Measurements from ENCODE around the gene AGXT. TPM values are rescaled to one million over a fixed set of nuclear protein-coding genes. Genes with fewer than 3 reads are reported as not detected.

AGXT gene
- total RNA-seq, 2 experiments from 2014 or later = not detected

DNA sequence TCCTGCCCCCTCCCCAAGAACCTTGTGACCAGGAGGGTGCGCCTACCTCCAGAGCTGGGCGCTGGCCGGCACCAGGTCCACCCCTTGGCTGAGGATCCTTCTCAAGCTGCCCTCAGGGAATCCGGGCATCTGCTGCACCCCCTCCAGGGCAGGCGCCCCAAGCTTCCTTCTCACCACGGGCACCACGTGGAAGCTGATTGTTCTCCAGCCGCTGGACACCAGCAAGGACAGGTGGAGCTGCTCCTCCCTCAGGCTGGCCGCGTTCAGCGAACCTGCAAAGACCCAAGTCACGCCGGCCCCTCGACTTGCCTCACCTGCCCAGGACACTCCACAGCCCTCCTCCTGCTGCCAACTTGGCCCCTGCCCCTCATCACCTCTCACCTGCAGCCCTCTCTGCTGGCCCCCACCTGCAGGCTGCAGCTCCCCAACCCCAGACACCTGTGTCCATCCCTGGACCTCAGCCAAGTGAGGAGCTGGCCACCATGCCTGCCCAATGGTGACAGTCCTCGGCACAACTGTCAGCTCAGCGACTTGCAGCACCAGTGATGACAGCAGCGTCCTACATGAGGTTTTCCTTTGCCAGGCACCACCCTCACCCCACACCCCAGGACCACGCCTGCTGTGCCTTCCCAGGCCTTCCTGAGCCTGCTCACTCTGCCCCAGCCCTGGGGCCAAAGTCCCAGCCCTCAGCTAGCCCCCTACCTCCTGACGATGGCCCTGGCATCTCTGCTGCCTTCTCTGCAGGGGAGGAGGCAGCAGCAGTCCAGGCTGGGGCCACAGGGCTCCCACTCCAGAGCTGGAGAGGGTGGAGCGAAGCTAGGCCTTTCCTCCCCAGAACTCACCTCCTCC lies 23.1 kb downstream of the AGXT start:
- Mint-ChIP-seq H3K27me3 (no peaks in the 10 kb centered on the region), H3K36me3 (ENCODE audit: low read depth) (no peaks in the 10 kb centered on the region), H3K4me1 (no peaks in the 10 kb centered on the region), H3K9me3 (ENCODE audit: low read depth) (no peaks in the 10 kb centered on the region), H3K4me3 (no peak overlapping the region), H3K27ac (no peak overlapping the region)
- ATAC-seq (no peak), DNase-seq (no peak)
- intact Hi-C loops (cut with DNase I, micrococcal nuclease) = no loop called here
- ChIA-PET POLR2A (no interaction called here), CTCF (interaction anchor here (0.5 kb wide), 1 partner anchor 30 kb away, joined by 4 read pairs; no protein-coding TSS in a partner anchor)

DNA sequence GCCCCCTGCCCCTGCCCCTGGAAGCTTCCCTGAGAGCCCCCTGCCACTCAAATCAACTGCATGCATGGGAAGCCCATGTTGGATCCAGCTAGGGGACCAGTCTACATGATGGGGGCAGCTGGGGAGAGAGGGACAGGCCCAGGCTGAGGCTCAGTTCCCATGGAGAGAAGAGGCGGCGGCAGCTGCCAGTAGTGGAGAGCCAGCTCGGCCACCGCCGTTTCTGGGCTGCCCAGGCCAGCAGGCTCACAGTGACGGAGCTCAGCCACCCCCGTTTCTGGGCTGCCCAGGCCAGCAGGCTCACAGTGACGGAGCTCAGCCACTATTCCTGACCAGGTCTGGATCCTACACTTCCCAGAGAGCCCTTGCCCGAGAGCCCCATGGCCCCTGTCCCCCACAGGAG lies 23.7 kb downstream of the AGXT start:
- DNase-seq = no peak
- Mint-ChIP-seq H3K4me1 (no peaks in the 10 kb centered on the region), H3K27ac (no peak overlapping the region), H3K9me3 (ENCODE audit: low read depth) (no peaks in the 10 kb centered on the region), H3K27me3 (no peaks in the 10 kb centered on the region), H3K4me3 (no peak overlapping the region), H3K36me3 (ENCODE audit: low read depth) (no peaks in the 10 kb centered on the region)
- intact Hi-C loops (cut with DNase I, micrococcal nuclease) = no loop called here
- no peak for ATAC-seq
- ChIA-PET CTCF (interaction anchor here (0.5 kb wide), 1 partner anchor 31 kb away, joined by 4 read pairs; no protein-coding TSS in a partner anchor), POLR2A (no interaction called here)

DNA sequence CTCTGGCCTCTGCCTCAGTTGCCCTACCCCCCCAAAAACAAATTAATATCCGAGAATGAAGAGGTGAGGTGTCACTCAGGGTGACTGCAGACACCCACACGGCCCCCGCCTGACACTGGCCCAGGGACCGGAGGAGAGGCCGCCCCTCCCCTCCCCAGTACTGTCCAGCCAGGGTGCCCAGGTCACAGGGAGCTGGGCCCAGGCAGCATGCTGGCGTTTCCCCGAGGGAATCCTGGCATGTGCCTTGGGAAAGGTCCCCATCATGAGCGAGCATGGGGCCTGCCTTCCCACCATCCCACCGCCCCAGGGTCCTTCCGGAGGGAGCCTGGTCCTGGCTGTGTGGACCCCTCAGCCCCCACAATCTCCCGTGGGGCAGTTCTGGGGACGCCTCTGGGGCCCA lies 24.3 kb downstream of the AGXT start:
- ChIA-PET POLR2A (no interaction called here), CTCF (no interaction called here)
- no peak overlapping the region for H3K4me3 Mint-ChIP-seq
- no peaks in the 10 kb centered on the region for H3K4me1 Mint-ChIP-seq
- intact Hi-C loops (cut with DNase I, micrococcal nuclease) = no loop called here
- no peak for ATAC-seq
- H3K9me3 Mint-ChIP-seq (ENCODE audit: low read depth) = no peaks in the 10 kb centered on the region
- no peaks in the 10 kb centered on the region for H3K27me3 Mint-ChIP-seq
- no peak overlapping the region for H3K27ac Mint-ChIP-seq
- H3K36me3 Mint-ChIP-seq (ENCODE audit: low read depth) = no peaks in the 10 kb centered on the region
- DNase-seq = no peak

DNA sequence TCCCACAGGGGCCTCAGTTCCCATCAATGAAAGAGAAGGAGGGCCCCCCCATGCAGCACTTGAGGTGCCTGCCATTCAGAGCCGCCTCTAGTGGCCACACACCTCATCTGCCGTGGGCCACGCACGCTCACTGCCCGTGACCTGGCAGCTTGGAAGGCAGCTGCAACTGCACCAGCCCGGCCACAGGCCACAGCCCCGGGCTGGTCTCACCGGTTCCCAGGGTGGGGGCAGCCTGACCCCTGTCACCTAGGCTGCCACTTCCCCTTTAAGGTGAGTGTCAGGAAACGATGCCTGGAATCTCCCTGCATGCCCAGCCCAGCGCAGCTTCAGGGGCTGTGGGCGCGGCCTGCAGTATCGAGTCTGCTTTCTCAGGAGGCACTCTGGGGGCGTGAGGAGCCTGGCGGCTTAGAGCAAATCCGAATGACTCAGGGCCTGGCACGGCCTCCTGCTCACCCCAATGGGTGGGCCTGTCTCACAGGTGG lies 24.8 kb downstream of the AGXT start:
- Mint-ChIP-seq H3K4me3 (no peak overlapping the region), H3K36me3 (ENCODE audit: low read depth) (no peaks in the 10 kb centered on the region), H3K27me3 (no peaks in the 10 kb centered on the region), H3K9me3 (ENCODE audit: low read depth) (no peaks in the 10 kb centered on the region), H3K4me1 (no peaks in the 10 kb centered on the region), H3K27ac (no peak overlapping the region)
- peak; percentile 26 for ATAC-seq
- intact Hi-C loops (cut with DNase I, micrococcal nuclease) = no loop called here
- ChIA-PET POLR2A (no interaction called here), CTCF (no interaction called here)
- DNase-seq = peak; percentile 24

DNA sequence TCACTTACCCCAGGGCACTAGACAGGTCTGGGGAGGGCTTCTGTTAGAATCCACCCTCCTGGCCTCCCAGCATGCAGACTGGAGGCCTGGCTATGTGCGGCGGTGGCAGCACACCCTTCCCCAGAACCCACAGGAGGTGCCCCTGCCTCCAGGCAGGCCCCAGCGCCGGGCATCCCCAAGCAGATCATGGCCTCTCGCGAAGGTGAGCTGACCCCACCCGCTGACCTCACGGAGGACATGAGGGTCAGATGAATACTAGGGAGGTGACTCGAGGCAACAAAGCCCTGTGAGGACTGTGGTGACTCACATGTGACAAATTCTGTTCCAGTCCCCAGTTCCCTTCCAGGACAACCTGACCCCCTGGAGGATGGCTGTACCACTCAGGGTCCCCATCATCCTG lies 25.4 kb downstream of the AGXT start:
- Mint-ChIP-seq H3K27ac (no peak overlapping the region), H3K9me3 (ENCODE audit: low read depth) (no peaks in the 10 kb centered on the region), H3K27me3 (no peaks in the 10 kb centered on the region), H3K36me3 (ENCODE audit: low read depth) (no peaks in the 10 kb centered on the region), H3K4me1 (no peaks in the 10 kb centered on the region), H3K4me3 (no peak overlapping the region)
- POLR2A ChIA-PET = no interaction called here
- ATAC-seq = no peak
- DNase-seq = no peak
- intact Hi-C loops (cut with DNase I, micrococcal nuclease) = no loop called here
- CTCF ChIA-PET = no interaction called here

DNA sequence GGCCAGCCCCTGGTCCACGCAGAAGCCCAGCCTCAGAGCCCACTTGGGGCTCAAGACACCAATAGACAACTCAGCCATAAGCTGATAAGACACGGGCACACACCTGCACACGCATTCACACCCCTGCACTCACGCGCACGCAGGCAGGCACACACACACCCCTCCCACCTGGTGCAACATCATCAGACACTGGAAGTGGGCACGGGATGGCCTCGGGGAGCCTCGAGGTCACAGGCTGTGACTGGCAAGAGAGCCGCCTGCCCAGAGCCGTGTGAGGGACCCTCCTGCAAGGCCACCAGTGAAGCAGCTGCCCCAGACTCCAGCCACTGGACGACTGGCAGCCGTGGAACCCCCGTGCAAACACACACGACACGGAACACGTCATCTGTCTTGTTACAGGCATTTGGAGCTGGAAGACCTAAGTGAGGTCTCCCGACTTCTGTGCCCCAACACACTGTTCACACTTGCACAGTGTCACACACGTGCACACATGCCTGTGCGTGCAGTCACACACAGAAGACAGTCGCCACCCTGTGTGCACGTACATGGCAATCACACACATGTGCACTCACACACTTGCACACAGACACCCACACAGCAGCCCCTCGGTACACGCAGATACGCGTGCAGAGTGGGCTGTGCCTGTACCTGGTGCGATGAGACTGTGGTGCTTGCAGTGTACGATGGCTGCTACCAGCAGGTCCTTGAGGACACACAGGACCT lies 26.4 kb downstream of the AGXT start:
- no peak overlapping the region for H3K4me3 Mint-ChIP-seq
- intact Hi-C loops (cut with DNase I, micrococcal nuclease) = no loop called here
- ChIA-PET CTCF (interaction anchor here (1.5 kb wide), 1 partner anchor 43 kb away, joined by 3 read pairs; no protein-coding TSS in a partner anchor), POLR2A (no interaction called here)
- no peak for DNase-seq
- H3K4me1 Mint-ChIP-seq = no peaks in the 10 kb centered on the region
- no peaks in the 10 kb centered on the region for H3K36me3 Mint-ChIP-seq (ENCODE audit: low read depth)
- H3K27me3 Mint-ChIP-seq = no peaks in the 10 kb centered on the region
- ATAC-seq = no peak
- no peaks in the 10 kb centered on the region for H3K9me3 Mint-ChIP-seq (ENCODE audit: low read depth)
- no peak overlapping the region for H3K27ac Mint-ChIP-seq

DNA sequence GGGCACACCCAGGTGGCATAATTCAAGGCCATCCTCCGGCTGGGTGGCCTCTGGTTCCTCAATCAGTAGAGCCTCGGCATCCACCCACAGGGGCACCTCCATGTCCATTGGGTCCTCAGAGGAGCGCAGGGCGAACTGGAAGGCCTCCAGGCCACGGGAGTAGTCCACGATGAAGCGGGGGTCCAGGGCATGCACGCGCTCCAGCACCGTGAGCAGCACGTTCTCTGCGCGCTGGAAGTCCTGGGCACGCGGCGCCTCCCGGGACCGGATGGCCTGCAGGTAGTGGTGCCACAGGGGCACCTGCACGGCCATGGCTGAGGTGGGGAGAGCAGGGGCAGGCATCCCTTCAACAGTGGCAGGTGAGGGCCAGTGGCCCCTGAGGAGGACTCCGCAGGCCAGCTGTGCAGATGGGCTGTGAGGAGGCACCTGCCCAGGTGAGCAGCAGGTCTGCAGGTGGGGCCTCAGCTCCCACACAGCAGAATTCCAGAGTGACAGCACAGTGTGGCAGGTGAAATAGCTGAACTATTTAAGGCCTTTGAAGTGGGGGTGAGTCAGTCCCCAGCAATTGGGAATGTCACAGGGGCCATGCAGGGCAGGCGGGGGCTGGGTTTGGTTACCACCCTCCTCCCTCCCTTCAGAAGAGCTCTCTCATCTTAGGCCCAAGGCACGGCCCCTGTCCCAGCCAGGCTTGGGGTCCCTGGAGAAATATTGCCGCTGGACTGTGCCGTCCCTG lies 27.2 kb downstream of the AGXT start, which contains the start of gene MAB21L4:
MAB21L4 (minus strand) TSS at position 501 of the 733 bp plus-strand sequence; CDS start at position 342, 159 bp downstream.
- CTCF ChIA-PET = interaction anchor here (1.5 kb wide), 1 partner anchor 44 kb away, joined by 3 read pairs; no protein-coding TSS in a partner anchor
- intact Hi-C loops (cut with DNase I, micrococcal nuclease) = no loop called here
- H3K36me3 Mint-ChIP-seq (ENCODE audit: low read depth) = no peaks in the 10 kb centered on the region
- POLR2A ChIA-PET = no interaction called here
- H3K9me3 Mint-ChIP-seq (ENCODE audit: low read depth) = no peaks in the 10 kb centered on the region
- no peak for ATAC-seq
- H3K27ac Mint-ChIP-seq = no peak within 1 kb of the TSS
- no peak for DNase-seq
- no peaks in the 10 kb centered on the region for H3K4me1 Mint-ChIP-seq
- no peak within 1 kb of the TSS for H3K4me3 Mint-ChIP-seq
- no peaks in the 10 kb centered on the region for H3K27me3 Mint-ChIP-seq

DNA sequence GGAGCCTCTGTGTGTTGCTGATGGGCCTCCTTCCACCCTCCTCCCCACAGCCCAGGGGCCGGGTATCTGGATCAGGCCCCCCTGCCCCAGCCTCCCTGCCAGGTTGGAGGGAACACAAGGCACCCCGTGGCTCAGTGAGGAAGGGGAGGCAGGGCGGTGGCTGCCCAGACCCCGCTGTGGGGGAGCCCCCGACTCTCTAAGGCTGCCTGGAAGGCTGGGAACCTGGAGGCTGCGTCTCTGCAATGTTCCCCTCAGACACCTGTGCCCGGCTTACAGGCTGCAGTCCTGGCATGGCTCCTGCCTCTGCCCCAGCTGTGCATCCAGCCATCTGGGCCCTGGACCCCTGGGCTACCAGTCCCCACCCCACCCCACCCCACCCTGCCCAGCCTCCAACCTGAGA lies 27.8 kb downstream of the AGXT start:
- DNase-seq (no peak), ATAC-seq (no peak)
- Mint-ChIP-seq H3K36me3 (ENCODE audit: low read depth) (no peaks in the 10 kb centered on the region), H3K4me3 (no peak overlapping the region), H3K4me1 (no peaks in the 10 kb centered on the region), H3K9me3 (ENCODE audit: low read depth) (no peaks in the 10 kb centered on the region), H3K27me3 (no peaks in the 10 kb centered on the region), H3K27ac (no peak overlapping the region)
- POLR2A ChIA-PET = no interaction called here
- intact Hi-C loops (cut with DNase I, micrococcal nuclease) = no loop called here
- CTCF ChIA-PET = no interaction called here

DNA sequence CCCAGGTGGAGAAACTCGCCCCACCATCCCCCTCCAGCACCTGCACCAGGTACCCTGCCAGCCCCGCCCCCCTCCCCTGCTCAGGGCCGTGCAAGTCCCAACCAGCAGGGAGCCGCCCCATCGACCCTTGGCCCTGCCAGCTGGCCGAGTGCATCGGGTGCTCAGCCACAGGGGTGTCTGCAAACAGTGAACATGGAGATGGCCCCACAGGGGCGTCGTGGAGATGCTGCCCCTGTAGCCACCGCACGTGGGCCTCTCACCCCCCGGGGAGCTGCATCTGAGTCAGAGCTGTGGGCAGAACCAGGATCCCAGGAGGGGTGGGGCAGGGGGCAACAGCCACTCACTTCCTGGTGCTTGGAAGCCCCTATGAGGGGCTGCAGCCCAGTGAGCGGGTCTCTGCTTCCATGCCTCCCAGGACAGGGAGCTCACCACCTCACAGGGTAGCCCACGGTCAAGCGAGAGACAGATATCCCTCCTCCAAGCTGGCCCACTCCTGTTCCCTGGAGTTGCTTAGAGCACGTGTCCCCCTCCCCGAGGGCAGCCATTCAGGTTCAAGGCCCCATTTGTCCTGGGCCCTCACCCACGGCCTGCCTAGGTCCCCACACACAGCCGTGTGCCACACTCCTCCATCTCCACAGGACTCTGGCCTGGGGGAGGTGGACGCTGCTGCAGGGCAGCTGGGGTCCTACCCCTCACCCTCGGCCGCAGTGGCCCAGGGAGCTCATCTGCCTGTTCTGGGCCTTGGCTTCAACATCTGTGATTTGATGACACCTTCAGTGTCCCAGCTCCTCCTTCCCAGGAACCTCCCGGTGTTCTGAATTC lies 28.5 kb downstream of the AGXT start:
- intact Hi-C loops (cut with DNase I, micrococcal nuclease) = no loop called here
- H3K9me3 Mint-ChIP-seq (ENCODE audit: low read depth) = no peaks in the 10 kb centered on the region
- no peaks in the 10 kb centered on the region for H3K27me3 Mint-ChIP-seq
- no peaks in the 10 kb centered on the region for H3K4me1 Mint-ChIP-seq
- no peak for DNase-seq
- ChIA-PET POLR2A (no interaction called here), CTCF (no interaction called here)
- H3K27ac Mint-ChIP-seq = no peak overlapping the region
- no peak overlapping the region for H3K4me3 Mint-ChIP-seq
- H3K36me3 Mint-ChIP-seq (ENCODE audit: low read depth) = no peaks in the 10 kb centered on the region
- no peak for ATAC-seq

DNA sequence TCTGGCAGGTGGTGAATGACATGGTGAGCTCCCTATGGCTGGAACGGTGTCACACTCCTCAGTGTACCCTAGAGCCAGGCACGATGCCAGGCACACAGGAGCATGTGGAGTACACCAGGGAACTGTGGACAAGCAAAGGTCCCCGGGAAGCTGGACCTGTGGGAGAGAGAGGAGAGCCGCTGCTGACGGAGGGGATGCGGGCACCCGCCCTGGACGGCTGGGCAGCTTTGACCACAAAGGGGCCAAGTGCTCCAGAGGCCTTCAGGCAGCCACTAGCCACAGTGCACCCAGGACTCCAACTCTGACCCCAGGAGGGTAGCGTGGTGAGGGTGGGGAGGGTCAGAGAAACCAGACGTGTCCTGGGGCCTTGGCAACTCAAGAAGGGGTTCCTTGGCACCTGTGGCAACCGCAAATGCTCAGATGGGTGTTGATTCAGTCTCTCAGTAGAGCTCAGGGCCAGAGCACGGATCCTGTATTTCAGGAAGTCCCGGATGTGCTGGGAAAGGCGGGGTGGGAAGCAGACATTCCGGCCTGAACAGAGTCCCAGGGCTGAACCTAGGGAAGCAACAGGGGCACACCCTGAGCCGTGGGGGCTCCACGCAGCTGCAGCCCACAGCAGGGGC lies 29.6 kb downstream of the AGXT start:
- no peak for DNase-seq
- no peak overlapping the region for H3K4me3 Mint-ChIP-seq
- no peaks in the 10 kb centered on the region for H3K36me3 Mint-ChIP-seq (ENCODE audit: low read depth)
- ChIA-PET POLR2A (no interaction called here), CTCF (no interaction called here)
- no peaks in the 10 kb centered on the region for H3K27me3 Mint-ChIP-seq
- no peak overlapping the region for H3K27ac Mint-ChIP-seq
- no peaks in the 10 kb centered on the region for H3K9me3 Mint-ChIP-seq (ENCODE audit: low read depth)
- intact Hi-C loops (cut with DNase I, micrococcal nuclease) = no loop called here
- H3K4me1 Mint-ChIP-seq = no peaks in the 10 kb centered on the region
- no peak for ATAC-seq
